ENCODE data around the gene SERINC5. TPM values are rescaled to one million over a fixed set of nuclear protein-coding genes. Genes with fewer than 3 reads are reported as not detected.
"Not testable (repeated sequence)": the region's sequence is repeated elsewhere in the genome, so short reads cannot be mapped to it uniquely, and the experiment has no call there.

SERINC5 gene
- total and polyA plus RNA-seq, 8 donors = 36.7 to 80.7 (median 47.1) TPM

DNA sequence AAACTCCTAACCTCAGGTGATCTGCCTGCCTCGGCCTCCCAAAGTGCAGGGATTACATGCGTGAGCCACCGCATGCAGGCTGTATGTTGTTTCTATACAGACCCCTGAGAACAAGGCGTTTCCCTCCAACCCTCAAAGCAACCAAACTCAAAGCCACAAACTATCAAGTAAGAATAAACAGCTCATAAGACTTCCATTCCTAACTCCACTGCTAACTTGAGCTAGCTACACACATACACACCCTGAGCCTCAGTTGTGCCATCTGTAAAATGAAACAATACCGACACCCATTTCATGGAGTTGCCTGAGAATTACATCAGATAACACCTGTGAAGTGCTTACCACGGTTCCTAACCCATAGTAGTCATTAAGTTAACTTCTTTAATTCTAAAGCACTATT is 70.8 kb downstream of the SERINC5 start:
- no peaks in the 10 kb centered on the region for H3K36me3 ChIP-seq
- no peak overlapping the region for H3K4me3 ChIP-seq
- H3K27ac ChIP-seq = peak overlapping the region; percentile 53 to 62
- TF ChIP-seq, protein P1, sequence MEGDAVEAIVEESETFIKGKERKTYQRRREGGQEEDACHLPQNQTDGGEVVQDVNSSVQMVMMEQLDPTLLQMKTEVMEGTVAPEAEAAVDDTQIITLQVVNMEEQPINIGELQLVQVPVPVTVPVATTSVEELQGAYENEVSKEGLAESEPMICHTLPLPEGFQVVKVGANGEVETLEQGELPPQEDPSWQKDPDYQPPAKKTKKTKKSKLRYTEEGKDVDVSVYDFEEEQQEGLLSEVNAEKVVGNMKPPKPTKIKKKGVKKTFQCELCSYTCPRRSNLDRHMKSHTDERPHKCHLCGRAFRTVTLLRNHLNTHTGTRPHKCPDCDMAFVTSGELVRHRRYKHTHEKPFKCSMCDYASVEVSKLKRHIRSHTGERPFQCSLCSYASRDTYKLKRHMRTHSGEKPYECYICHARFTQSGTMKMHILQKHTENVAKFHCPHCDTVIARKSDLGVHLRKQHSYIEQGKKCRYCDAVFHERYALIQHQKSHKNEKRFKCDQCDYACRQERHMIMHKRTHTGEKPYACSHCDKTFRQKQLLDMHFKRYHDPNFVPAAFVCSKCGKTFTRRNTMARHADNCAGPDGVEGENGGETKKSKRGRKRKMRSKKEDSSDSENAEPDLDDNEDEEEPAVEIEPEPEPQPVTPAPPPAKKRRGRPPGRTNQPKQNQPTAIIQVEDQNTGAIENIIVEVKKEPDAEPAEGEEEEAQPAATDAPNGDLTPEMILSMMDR (IDR thresholded peaks at IDR 0.05) = no peak
- H3K9me3 ChIP-seq = no peaks in the 10 kb centered on the region
- peaks cover 25 to 52% of the 10 kb centered on the region in 2 donors for H3K4me1 ChIP-seq
- DNase-seq = no peak
- ATAC-seq = no peak
- intact Hi-C loops (cut with DNase I) = no loop called here
- no peaks in the 10 kb centered on the region for H3K27me3 ChIP-seq

- Histone ChIP-seq H3K27ac (peak overlapping the region; percentile 53 to 62), H3K36me3 (no peaks in the 10 kb centered on the region), H3K4me1 (peaks cover 25 to 52% of the 10 kb centered on the region in 2 donors), H3K27me3 (no peaks in the 10 kb centered on the region), H3K4me3 (no peak overlapping the region), H3K9me3 (no peaks in the 10 kb centered on the region)
- intact Hi-C loops (cut with DNase I) = no loop called here
- TF ChIP-seq, protein P1 (IDR thresholded peaks at IDR 0.05) = no peak
- peak; percentile 73 for ATAC-seq
- DNase-seq = peak in 1 of 4 donors; percentile 51
Observed at GRCh38 chr5:80184235-80185023, 71.4 kb downstream of the SERINC5 start.

DNA sequence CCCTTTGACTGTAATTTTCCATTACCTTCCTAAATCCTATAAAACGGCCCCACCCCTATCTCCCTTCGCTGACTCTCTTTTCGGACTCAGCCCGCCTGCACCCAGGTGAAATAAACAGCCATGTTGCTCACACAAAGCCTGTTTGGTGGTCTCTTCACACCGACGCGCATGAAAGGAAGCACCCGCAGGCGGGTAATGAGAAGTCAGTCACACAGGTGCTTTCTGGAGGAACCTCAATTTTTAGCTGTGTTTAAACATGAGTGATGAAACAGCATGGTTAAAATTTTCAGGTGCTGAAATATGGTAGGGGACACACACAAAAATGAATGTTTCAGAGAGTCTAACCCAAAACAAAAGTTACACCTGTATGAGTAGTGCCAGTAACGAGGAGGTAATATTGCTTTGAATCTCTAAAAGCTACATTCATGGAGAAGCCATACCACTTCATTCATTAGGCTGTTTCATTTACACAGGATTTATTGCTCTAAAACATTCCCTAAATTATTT is 72.1 kb downstream of the SERINC5 start:
- intact Hi-C loops (cut with DNase I); DNase-seq; H3K27me3 ChIP-seq; ATAC-seq; H3K4me3 ChIP-seq; H3K36me3 ChIP-seq; H3K9me3 ChIP-seq: not testable (repeated sequence)
- Histone ChIP-seq H3K27ac (peak overlapping the region; percentile 23 to 53), H3K4me1 (peaks cover 25 to 52% of the 10 kb centered on the region in 2 donors)

DNA sequence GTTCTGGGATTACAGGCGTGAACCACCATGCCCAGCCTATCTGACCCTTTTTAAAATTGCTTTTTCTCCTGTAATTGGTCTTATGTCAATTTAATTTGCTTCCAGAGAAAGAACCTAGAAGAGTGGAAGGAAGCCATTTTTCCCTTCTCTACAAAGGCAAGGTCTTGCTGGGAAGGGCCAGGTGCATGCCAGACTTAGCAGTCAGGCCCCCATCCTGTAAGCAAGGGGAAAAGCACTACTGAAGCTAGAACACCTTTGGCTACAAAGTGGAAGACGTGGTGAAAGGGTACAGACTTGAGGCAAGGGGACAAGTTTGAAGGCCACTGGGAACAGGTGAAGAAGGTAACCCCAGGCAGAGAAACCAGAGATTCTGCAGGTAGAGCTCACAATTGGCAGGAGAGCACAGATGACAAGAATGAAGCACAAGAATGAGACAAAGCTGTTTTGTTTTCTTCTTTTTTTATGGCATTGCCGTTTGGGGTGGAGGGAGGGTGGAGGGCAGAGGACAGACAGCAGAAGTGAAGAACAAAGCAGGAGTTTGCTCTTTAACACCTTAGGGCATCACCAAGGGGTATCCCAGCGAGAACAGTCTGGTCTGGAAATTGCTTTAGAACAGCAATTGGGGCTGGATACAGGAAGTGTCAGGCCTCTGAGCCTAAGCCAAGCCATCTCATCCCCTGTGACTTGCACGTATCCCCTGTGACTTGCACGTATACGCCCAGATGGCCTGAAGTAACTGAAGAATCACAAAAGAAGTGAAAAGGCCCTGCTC is 72.9 kb downstream of the SERINC5 start:
- Histone ChIP-seq H3K4me1 (peaks cover 25 to 52% of the 10 kb centered on the region in 2 donors), H3K36me3 (no peaks in the 10 kb centered on the region), H3K27ac (peak overlapping the region; percentile 39 to 53), H3K27me3 (no peaks in the 10 kb centered on the region), H3K9me3 (no peaks in the 10 kb centered on the region), H3K4me3 (no peak overlapping the region)
- no peak for DNase-seq
- TF ChIP-seq, protein P1 (IDR thresholded peaks at IDR 0.05) = no peak
- ATAC-seq = no peak
- intact Hi-C loops (cut with DNase I) = no loop called here

DNA sequence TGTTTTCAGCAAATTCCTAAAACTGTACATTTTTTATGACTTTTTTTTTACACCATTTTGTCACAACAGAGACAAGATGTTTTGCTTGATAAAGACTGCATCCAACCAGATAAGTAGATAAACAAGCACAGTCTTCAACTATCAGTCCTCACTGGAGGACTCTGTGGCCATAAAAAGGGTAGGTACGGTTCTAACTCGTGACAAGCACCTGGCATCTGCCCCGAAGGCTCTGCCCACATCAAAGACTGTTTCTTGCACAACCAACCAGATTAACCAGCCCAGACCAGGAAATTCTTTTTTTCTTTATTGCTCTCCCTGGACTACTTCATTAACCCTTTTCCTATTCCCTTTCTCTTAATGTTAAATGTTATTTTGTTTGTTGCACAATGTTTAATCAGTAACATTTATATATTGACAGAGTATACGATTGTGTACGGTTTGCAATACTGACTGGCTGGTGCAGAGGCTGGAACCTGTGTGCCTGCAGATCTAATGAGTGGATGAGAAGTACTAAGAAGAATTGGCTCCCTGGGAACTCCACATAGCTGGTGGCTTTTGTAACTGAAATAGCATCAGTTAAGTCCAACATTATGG is 74.1 kb downstream of the SERINC5 start:
- ATAC-seq = peak; percentile 74
- intact Hi-C loops (cut with DNase I) = no loop called here
- no peaks in the 10 kb centered on the region for H3K9me3 ChIP-seq
- DNase-seq = peak in 2 of 4 donors; percentile 65 to 73
- no peaks in the 10 kb centered on the region for H3K27me3 ChIP-seq
- peak overlapping the region; percentile 53 to 67 for H3K27ac ChIP-seq
- peaks cover 13 to 40% of the 10 kb centered on the region in 2 donors for H3K4me1 ChIP-seq
- H3K36me3 ChIP-seq = no peaks in the 10 kb centered on the region
- H3K4me3 ChIP-seq = no peak overlapping the region
- TF ChIP-seq, protein P1 (IDR thresholded peaks at IDR 0.05) = no peak

Data from left lung (tissue), 10 donors.